Measurements from ENCODE around the gene RAD51B.

Gene RAD51B

GRCh38 chr14:68673464-68673863, 853.9 kb downstream of the RAD51B start:
- H3K4me3 ChIP-seq (replicated peaks; ENCODE audit: low read depth, low read length): no peak overlapping the region
- TF ChIP-seq CTCF (IDR thresholded peaks at IDR 0.05; ENCODE audit: low read length, missing control alignments): no peak
- no peak for DNase-seq (ENCODE audit: low read depth)

- TF ChIP-seq CTCF (IDR thresholded peaks at IDR 0.05; ENCODE audit: low read length, missing control alignments): no peak
- DNase-seq (ENCODE audit: low read depth): no peak
- no peak overlapping the region for H3K4me3 ChIP-seq (replicated peaks; ENCODE audit: low read depth, low read length)
These were observed 855.1 kb downstream of the RAD51B start for GRCh38 chr14:68674538-68675232.

- no peak for TF ChIP-seq CTCF (IDR thresholded peaks at IDR 0.05; ENCODE audit: low read length, missing control alignments)
- DNase-seq (ENCODE audit: low read depth): no peak
- H3K4me3 ChIP-seq (replicated peaks; ENCODE audit: low read depth, low read length): no peak overlapping the region
These were observed 855.6 kb downstream of the RAD51B start for GRCh38 chr14:68675233-68675577.

GRCh38 chr14:68676511-68676943, 856.9 kb downstream of the RAD51B start:
- no peak overlapping the region for H3K4me3 ChIP-seq (replicated peaks; ENCODE audit: low read depth, low read length)
- DNase-seq (ENCODE audit: low read depth): no peak
- no peak for TF ChIP-seq CTCF (IDR thresholded peaks at IDR 0.05; ENCODE audit: low read length, missing control alignments)

GRCh38 chr14:68677476-68677875, 857.9 kb downstream of the RAD51B start:
- no peak for TF ChIP-seq CTCF (IDR thresholded peaks at IDR 0.05; ENCODE audit: low read length, missing control alignments)
- H3K4me3 ChIP-seq (replicated peaks; ENCODE audit: low read depth, low read length): no peak overlapping the region
- no peak for DNase-seq (ENCODE audit: low read depth)

- H3K4me3 ChIP-seq (replicated peaks; ENCODE audit: low read depth, low read length): no peak overlapping the region
- DNase-seq (ENCODE audit: low read depth): no peak
- TF ChIP-seq CTCF (IDR thresholded peaks at IDR 0.05; ENCODE audit: low read length, missing control alignments): no peak
These were observed 858.3 kb downstream of the RAD51B start for GRCh38 chr14:68677901-68678300.

GRCh38 chr14:68678471-68678870, 858.9 kb downstream of the RAD51B start:
- DNase-seq (ENCODE audit: low read depth): no peak
- no peak for TF ChIP-seq CTCF (IDR thresholded peaks at IDR 0.05; ENCODE audit: low read length, missing control alignments)
- H3K4me3 ChIP-seq (replicated peaks; ENCODE audit: low read depth, low read length): no peak overlapping the region
